HG03469 (cell line): ENCODE data around the gene MED13L.
"Not testable (repeated sequence)": the region's sequence is repeated elsewhere in the genome, so short reads cannot be mapped to it uniquely, and the experiment has no call there.

Source experiments
- ATAC-seq: cut with Tn5 transposase; IDR thresholded peaks from one replicate; pipeline ENCODE4 v1.9.1; 2021; ENCODE audit warnings: mild to moderate bottlenecking, moderate library complexity, moderate number of reproducible peaks; ENCODE audit not compliant: unreplicated experiment

Gene MED13L

DNA sequence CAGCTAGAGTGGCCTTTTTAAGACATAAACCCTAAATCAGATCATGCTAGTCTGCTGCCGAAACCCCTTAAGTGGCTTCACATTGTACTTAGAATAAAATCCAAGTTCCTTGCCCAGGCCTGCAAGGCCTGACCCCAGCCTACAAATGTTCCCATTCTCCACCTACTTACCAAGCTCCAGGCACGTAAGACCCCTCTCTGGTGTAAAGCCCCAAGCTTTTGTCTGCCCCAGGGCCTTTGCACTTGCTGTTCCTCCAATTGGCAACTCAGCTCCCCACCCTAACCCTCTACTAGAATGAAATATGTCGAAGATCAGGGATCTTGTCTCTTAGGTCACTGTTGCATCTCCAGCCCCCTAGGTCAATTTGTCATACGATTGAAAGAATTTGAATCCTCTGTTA lies 27.1 kb upstream of the MED13L start:
- no peak for ATAC-seq

DNA sequence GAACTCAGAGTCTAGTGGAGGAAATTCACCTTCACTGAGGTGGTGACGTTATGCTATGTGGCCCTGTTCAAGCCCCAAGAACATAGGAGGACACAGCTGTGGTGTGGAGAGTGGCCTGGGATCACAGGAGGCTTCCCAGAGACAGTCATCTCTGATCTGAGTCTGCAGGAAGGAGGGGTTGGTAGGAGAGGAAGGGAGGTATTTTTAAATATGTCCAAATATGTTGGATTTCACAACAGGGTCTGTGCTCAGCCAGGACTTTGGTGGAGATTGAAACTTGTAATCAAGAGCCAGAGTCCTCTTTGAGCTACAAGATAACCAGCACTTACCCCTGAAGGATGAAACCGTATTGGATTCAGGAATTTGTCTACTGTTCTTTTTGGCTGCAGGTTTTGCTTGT lies 26.4 kb upstream of the MED13L start:
- no peak for ATAC-seq

DNA sequence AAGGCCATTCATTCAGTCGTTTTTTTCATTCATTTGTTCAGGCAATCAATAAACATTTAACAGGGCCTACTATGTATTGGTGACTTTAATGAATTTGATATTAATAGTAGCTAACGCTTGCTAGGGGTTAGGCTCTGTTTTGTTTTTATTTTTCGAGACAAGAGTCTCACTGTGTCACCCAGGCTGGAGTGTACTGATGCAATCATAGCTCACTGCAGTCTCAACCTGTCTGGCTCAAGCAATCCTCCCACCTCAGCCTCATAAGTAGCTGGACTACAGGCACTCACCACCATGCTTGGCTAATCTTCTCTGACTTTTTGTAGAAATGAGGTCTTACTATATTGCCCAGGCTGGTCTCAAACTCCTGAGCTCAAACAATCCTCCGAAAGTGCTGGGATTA lies 25.6 kb upstream of the MED13L start:
- no peak for ATAC-seq

DNA sequence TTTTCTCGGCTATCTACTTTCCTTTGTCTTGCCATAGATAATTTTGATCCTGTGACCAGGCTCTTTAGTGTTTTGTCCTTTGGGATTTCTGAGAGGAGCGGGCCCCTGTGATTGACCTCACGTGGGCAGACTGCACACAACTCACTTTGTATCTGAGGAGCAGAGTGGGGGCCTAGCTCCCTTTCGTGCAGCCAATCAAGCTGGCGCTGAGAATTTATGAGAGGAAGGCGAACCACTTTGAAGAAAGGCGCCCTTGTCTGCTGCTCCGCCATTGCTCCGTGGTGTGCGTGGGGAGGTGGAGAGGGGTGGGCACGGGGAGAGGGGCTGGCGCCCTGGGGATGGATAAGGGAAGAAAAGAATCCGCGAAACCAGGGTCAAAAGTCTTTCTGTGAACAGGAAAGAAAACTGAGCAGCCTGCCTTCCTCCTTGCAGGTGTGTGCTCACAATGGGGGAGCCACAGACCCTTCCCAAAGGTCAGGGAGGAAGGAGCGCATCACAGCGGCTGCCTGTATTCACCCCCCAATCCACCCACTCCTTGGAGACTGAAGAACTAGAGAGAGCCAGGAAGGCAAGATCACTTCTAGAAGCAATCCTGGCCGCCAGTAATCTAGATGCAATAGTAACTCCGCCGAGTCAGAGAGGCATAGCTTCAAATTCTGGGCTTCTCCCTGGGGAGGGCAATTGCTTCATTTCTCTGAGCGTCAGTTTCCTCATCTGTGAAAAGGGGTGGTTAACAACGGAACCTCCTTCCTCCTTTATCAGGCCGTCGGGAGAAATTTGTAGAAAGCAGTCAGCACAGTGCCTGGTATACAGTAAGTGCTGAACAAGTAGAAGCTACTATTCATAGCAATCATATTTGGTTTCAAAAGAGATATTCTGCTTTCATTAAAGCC lies 24.9 kb upstream of the MED13L start:
- no peak for ATAC-seq

DNA sequence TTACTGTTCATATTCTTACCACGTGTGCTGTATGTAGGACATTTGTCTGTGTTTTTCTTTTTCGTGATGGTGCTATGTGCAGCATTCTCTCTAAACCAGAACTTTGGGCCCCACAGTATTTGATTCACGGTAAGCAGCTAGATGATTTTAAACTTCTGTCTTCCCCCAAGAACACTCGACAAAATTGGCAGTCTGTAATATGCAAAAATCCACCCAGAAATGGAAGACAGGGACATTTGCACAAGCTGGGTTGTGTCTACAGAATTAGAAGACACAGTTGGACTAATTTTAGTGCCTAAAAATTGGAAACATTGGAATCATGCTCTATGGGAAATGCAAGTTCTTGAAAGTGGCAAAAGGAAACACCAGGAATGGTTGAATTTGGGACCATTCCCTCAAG lies 24.1 kb upstream of the MED13L start:
- ATAC-seq, result no peak

DNA sequence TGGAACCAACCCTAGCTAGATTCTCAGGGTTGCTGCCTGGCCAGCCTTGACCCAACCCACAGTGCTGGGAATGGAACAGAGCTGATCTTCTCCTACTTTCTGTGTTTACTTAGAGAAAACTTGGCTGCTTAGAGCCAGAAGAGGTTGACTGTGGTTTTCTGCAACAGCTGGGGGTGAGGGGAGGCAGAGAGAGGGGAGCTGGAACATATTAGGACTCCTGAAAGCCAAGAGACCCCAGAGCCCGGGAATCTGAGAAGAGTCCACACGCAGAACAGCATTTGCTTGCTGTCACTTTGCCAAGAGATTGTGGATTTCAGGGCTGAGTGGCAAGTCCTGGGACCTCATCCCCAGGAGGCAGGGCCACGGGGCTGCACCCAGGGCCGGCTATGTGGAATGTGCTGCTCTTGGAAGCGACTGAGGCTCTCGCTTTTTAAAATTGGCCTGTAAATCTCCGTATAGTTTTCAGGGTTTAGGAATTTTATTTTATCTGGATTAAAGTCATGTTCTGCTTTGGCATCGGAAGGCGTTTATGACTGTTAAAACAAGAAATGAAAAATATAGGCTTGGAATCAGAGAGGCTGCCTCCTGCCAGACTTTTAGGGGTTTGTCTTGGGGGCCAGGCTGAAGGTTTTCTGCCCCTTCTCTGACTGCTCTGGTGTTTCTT lies 22.3 kb upstream of the MED13L start:
- no peak for ATAC-seq

DNA sequence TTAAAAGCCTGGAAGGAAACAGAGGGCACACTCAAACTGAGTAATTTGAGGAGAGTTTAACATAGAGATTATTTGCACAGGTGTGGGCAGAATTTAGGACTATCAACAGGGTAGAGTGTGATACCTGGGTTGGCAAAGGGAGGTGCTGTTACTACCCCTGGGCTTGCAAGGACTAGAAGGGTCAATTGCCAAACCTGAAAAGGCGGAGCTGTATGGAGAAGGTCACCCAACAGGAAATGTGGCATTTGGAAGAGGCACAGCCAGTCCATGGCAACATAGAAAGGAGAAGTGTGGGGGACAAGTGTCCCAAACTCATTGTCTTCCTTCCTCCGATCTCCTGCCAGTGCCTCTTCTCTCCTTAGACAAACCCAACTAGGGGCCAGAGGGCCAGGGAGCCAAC lies 21.6 kb upstream of the MED13L start:
- ATAC-seq, result no peak

DNA sequence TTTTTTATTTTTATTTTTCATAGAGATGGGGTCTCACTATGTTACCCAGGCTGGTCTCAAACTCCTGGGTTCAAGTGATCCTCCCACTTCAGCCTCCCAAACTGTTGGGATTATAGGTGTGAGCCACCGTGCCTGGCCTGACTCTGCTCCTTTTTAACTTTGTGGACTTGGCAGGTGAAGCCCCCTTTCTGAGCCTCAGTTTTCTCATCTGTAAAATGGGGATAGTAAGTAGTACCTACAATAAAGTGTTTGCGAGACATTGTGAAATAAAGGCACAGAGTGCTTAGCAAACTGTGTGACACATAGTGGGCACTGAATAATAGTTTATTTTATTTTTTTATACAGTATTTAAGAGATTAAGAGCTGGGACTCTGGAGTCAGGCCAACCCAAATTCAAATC lies 21.1 kb upstream of the MED13L start:
- ATAC-seq, result no peak

DNA sequence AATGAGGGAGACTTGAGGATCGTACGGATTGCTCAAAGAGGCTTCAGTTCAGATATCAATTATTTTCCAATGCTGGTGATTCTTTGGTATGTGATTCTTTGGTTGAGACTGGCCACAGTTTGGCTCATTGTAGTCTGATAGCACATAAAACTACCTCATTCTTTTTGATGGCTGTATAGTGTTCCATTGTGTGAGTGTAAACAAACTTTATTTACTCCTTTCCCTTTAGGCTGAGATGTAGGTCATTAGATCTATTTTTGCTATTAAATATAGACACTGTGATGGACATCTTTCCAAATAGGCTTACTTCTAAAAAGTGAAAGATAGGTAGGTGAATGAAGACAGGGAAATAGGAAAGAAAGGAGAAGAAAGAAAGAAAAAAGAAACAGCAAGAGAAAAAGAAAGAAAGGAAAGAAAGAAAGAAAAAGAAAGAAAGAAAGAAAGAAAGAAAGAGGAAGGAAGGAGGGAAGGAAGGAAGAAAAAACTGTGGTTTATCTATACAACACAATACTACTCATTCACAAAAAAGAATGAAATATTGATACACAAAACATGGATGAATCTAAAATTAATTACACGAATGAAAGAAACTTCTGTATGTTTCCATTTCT lies 19.8 kb upstream of the MED13L start:
- no peak for ATAC-seq

DNA sequence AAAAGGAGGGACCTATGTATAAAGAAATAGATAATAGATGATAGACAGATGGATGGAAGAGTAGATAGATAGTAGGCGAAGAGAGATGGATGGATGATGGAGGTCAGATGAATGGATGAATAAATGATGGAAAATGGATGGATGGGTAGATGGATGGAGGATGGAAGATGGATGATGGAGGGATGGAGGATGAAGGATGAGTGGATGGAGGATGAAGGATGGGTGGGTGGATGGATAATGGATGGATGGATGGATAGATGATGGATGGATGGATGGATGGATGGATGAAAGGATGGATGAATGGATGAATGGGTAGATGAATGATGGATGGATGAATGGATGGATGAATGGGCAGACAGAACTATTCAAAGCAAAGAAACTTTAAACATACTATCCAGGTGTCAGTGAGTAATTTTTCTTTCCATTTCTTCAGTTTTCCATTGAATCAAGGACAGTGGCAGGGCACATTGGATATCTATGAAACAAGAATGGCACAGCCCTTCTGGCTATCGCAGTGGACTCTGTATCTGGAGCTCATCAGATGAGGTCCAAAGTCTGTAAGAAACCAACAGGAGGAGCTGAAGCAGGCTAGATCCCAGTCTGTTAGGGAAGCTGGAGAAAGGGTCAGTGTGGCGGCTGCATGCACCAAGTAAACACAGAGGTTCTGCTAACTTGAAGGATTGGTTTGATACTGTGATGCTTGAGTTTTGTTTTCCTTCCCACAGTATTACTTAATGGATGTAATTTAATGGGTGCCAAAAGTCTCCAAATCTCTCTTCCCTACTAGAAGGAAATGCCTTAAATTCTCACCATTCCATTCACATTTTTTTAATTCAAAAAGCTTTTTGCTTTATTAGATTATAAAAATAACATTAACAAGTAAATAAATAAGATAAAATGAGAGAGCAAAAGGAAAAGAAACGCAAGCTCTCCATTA lies 18.1 kb upstream of the MED13L start:
- ATAC-seq, result no peak

DNA sequence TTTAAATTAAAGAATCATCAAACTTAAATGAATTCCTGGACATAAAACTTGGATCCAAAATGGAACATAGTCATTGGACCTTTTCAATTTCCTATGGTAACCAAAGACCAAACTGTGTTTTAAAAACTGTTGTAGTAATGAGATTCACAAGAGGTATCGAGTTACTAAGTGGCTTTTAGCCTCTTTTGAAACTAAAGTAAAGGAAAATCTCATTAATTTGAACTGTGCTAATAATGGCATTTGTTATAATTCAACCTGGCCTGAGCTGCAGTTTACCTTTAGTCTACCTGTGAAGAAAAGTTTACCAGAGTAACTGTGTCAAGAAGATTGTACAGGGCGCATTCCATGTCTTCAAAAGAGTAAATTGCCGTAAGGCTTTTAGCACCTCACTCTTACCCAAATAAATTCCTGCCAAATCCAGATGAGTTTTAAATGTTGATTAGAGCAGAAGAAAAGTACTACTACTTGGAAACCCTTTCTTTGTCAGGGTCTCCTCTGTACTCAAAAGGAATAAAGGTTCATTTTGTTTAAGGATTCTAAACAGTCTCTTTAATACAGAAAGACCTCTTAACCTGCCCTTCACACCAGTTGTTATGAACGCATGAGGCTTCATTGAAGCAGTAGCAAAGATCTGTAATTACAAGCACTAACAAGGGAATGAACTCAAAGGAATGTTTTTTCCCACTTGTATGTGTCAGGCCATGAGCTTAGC lies 17.1 kb upstream of the MED13L start:
- no peak for ATAC-seq

DNA sequence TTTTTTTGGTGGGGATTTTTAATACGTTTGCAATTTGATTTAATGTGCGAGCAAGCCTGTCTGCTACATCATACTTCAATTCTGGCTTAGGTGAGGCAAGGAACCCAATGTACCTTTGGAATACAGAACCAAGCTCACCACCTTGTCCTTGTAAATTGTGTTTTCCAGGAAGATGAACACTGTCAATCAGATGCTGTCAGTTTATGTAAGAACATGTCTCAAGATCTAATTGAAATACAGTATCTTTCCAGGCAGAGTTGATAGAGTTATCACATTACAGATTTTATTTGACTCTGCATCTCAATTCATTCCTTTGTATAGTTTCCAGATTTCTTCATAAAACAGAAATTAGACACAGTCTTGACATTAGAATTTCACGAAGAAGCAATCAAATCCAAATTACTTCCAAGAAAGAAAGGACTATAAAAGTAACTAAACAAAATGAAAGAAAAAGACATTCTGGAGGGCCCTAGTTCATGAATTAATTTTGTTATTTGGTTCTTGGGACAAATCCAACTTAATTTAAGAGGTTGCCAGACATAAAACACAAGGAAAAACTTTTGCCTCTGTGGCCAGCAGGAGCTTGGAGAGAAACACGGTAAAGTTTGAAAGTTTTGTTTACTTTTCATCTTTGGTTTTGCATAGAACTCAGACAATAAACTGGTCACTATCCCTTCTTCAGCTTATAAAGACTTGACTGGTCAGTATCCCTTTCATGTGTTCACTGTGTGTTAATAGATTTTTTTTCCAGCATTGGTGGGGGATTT lies 16.4 kb upstream of the MED13L start:
- no peak for ATAC-seq

DNA sequence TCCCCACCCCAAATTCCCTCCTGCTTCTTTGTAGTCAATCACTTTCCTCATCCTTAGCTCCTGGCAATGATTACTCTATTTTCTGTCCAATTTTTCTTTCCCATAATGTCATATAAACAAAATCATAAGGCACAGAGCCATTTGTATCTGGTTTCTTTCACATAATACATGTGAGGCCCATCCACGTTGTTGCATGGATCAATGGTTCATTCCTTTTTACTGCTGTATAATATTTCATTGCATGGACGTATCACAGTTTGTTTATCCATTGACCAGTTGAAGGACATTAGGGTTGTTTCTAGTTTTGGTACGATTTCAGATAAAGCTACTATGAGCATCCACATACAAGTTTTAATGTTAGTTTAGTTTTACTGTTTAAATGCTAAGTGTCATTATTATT lies 13.7 kb upstream of the MED13L start:
- ATAC-seq, result no peak

DNA sequence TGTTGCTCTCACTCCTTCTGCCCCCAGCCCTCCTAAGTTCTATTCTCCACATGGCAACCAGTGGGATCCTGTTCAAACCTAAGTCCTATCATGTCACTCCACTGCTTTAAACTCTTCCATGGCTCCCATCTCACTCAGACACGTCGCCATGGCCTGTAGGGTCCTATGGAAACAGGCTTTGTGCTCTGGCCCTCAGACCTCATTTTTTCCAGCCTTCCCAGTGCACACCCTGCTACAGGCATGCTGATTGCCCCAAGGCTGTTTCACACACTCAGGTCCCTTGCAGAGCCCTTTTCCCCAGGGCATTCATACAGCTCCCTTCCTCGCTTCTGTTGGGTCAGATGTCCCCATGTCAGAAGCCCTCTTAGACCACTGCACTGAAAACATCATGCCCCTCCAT lies 11.2 kb upstream of the MED13L start:
- ATAC-seq, result no peak

DNA sequence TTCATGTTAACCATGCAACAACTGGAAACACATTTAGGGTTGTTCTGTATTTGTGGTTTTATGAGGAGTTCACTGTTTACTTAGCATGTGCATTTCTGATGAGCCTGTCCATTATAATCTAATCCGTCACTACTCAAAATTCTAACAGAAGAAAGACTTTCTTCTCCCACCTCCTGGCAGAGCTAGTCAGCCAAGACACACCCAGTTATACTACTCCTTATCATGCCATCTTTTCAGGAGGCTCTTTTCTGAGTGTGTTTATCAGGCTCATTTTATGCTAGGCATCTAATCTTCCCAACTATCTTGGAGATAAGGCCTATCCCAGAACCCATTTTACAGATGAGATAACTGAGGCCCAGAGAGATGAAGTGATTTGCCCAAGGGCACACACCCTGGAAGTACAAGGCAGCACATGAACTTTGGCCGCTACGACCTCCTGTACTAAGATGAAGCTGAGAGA lies 10.4 kb upstream of the MED13L start:
- ATAC-seq, result no peak

DNA sequence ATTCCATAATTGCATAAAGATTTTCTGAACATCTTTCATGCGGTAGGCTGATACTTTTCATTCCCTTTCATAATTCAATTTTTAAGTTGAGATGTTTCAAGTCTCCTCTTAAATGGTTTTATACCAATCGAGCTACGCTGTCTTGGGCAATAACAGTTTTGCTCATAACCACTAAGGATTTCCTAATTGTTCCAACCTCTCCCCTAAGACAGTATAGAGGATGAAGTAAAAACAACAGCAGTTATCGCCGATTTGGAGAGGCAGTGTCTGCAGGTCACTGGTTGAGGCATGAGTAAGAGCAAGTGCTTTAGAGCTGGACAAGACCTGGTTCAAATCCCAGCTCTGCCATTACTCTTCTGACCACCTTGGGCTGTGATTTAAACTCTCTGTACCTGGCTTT lies 6.9 kb upstream of the MED13L start:
- no peak for ATAC-seq

DNA sequence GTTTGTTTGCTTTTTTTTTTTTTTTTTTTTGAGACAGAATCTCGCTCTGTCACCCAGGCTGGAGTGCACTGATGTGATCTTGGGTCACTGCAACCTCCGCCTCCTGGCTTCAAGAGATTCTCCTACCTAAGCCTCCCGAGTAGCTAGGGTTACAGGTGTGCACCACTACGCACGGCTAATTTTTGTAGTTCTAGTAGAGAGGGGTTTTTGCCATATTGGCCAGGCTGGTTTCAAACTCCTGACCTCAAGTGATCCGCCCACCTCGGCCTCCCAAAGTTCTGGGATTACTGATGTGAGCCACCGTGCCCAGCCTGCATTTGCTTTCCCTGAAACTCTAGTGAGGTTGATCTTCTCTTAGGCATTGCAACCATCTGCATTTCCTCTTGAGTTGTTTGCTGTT lies 6.4 kb upstream of the MED13L start:
- ATAC-seq, result not testable (repeated sequence)

DNA sequence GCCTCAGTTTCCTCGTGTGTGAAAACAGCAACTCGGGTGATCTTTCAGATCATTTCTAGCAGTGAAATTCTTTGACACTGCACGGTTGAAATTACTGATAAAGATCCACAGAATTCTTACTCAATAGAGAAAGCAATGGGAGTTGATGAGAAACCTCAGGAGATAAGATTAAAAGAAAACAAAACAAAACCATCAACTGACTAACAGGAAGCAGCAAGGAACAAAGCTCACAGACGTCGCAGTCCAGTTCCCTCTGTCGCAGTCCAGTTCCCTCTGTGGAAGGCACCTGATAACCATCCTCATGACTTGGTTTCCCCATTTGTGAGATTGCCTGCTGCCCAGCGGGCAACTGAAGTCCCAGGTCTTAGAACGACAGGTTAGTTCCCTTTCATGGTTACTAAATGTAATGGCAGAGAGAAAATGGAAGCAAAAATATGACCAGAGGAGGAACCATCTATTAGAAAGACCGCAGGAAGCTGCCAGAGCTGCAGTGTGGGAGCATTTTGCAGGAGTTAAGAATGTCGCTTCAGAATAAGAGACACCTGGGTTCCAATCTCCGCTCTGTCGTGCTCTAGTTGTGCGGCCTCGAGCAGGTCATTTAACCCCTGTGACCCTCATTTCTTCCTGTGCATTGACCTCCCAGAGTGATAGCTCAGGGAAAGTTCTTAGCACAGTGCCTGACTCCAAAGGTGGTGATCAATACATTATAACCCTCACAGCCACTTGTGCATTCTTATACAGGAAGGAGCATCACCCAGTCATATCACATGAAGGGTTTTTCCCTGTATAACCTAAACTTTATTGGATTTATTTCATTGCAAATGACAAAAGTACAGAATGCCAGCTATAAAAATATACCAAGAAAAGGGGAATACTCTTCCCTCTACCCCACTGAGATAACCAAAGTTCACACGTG lies 5.1 kb upstream of the MED13L start:
- no peak for ATAC-seq
